IMR-90 (cell line): ENCODE data around the gene ATP9B. TPM values are rescaled to one million over a fixed set of nuclear protein-coding genes. Genes with fewer than 3 reads are reported as not detected.
A peak's percentile ranks its signal among the peaks of the same experiment; 100 is the strongest.

Experiments
- ATAC-seq: fragments of 200-7000 bp; cut with Tn5 transposase; 2 replicates; pipeline ENCODE4 v1.9.1; 2020; ENCODE audit warnings: low read depth, mild to moderate bottlenecking, moderate library complexity
- BruUV-seq: library from RNA; stranded (reverse); fragments of 400-500 nt; replicated peaks from 2 replicates; lab custom pipeline; 2021; lab: Mats Ljungman, UMichigan
- CTCF ChIA-PET: fragments of 300-600 bp; formaldehyde crosslinking; extraction: SDS; loops from one replicate; lab custom pipeline; 2021; ENCODE audit warnings: antibody characterized with exemption; lab: Yijun Ruan, JAX
- POLR2A ChIA-PET: fragments of 300-600 bp; sonication (Branson Sonifier 250); formaldehyde crosslinking; loops from one replicate; lab custom pipeline; 2022; ENCODE audit warnings: antibody characterized with exemption; ENCODE audit not compliant: unreplicated experiment; lab: Charles Lee
- DNase-seq: peaks from one replicate; pipeline ENCODE4 v3.0.0; 2013
- H2AFZ ChIP-seq: replicated peaks from 2 replicates; pipeline ENCODE3; 2013; ENCODE audit warnings: low read length, mild to moderate bottlenecking; ENCODE audit not compliant: poor library complexity
- H2AK5ac ChIP-seq: 2 replicates; pipeline ENCODE4 v1.6.1; 2013; ENCODE audit warnings: low read depth, low read length, inconsistent platforms
- H2AK9ac ChIP-seq: replicated peaks from 2 replicates; pipeline ENCODE3; 2013; ENCODE audit warnings: mild to moderate bottlenecking, low read depth, low read length, moderate library complexity; ENCODE audit not compliant: poor library complexity
- H2BK120ac ChIP-seq: 2 replicates; pipeline ENCODE4 v1.6.1; 2013; ENCODE audit warnings: low read depth, low read length, inconsistent platforms
- H2BK15ac ChIP-seq: 3 replicates; pipeline ENCODE4 v1.6.1; 2013; ENCODE audit warnings: low read depth, low read length, inconsistent platforms
- H2BK20ac ChIP-seq: 2 replicates; pipeline ENCODE4 v1.6.1; 2013; ENCODE audit warnings: low read depth, mild to moderate bottlenecking, inconsistent platforms, low read length, moderate library complexity
- H2BK5ac ChIP-seq: 2 replicates; pipeline ENCODE4 v1.6.1; 2013; ENCODE audit warnings: mild to moderate bottlenecking, low read depth, low read length, inconsistent platforms; ENCODE audit not compliant: poor library complexity, severe bottlenecking
- H3K14ac ChIP-seq: replicated peaks from 2 replicates; pipeline ENCODE4 v1.6.1; 2013; ENCODE audit warnings: low read depth, low read length, inconsistent platforms
- H3K18ac ChIP-seq: 2 replicates; pipeline ENCODE4 v1.6.1; 2013; ENCODE audit warnings: low read depth, low read length, control low read depth
- H3K23ac ChIP-seq: 2 replicates; pipeline ENCODE4 v1.6.1; 2013; ENCODE audit warnings: low read depth, low read length, inconsistent platforms
- H3K27ac ChIP-seq: 2 replicates; pipeline ENCODE4 v1.5.1; 2013; ENCODE audit warnings: mild to moderate bottlenecking, control low read depth, low read length; ENCODE audit not compliant: insufficient read depth
- H3K27me3 ChIP-seq: 2 replicates; pipeline ENCODE4 v1.6.1; 2013; ENCODE audit warnings: low read length; ENCODE audit not compliant: control insufficient read depth, insufficient read depth
- H3K36me3 ChIP-seq: 2 replicates; pipeline ENCODE4 v1.6.1; 2013; ENCODE audit warnings: low read length, mixed read lengths; ENCODE audit not compliant: control insufficient read depth, insufficient read depth
- H3K4ac ChIP-seq: 2 replicates; pipeline ENCODE4 v1.6.1; 2013; ENCODE audit warnings: low read depth, low read length, inconsistent platforms
- H3K4me1 ChIP-seq: 2 replicates; pipeline ENCODE4 v1.6.1; 2013; ENCODE audit warnings: low read length, mixed read lengths; ENCODE audit not compliant: control insufficient read depth, insufficient read depth
- H3K4me2 ChIP-seq: 2 replicates; pipeline ENCODE4 v1.6.1; 2013; ENCODE audit warnings: low read depth, mild to moderate bottlenecking, control low read depth, low read length, moderate library complexity
- H3K4me3 ChIP-seq: 2 replicates; pipeline ENCODE4 v1.5.1; 2013; ENCODE audit warnings: low read depth, mild to moderate bottlenecking, control low read depth, low read length, moderate library complexity; ENCODE audit not compliant: insufficient read depth
- H3K56ac ChIP-seq: 2 replicates; pipeline ENCODE4 v1.6.1; 2013; ENCODE audit warnings: low read length, inconsistent platforms; ENCODE audit not compliant: insufficient read depth; ENCODE audit errors: extremely low read depth
- H3K79me1 ChIP-seq, 2 experiments: 2 replicates each; pipeline ENCODE4 v1.6.1; 2013; ENCODE audit warnings: low read length in 2 of 2, inconsistent platforms in 1 of 2, low read depth in 1 of 2
- H3K9ac ChIP-seq: 2 replicates; pipeline ENCODE4 v1.6.1; 2013; ENCODE audit warnings: low read depth, low read length, control low read depth
- H3K9me1 ChIP-seq: 2 replicates; pipeline ENCODE4 v1.6.1; 2013; ENCODE audit warnings: low read length, inconsistent platforms; ENCODE audit not compliant: insufficient read depth
- H3K9me3 ChIP-seq: 2 replicates; pipeline ENCODE4 v1.6.1; 2013; ENCODE audit warnings: low read length; ENCODE audit not compliant: control insufficient read depth, insufficient read depth
- H4K20me1 ChIP-seq: 2 replicates; pipeline ENCODE4 v1.6.1; 2013; ENCODE audit warnings: low read length, inconsistent platforms; ENCODE audit not compliant: insufficient read depth
- H4K5ac ChIP-seq: 2 replicates; pipeline ENCODE4 v1.6.1; 2013; ENCODE audit warnings: mild to moderate bottlenecking, low read depth, low read length, control low read depth
- H4K8ac ChIP-seq, 2 experiments: 2 replicates each; pipeline ENCODE4 v1.6.1; 2013; ENCODE audit warnings: low read depth in 2 of 2, low read length in 2 of 2, control low read depth in 1 of 2, inconsistent platforms in 1 of 2
- H4K91ac ChIP-seq: 2 replicates; pipeline ENCODE4 v1.6.1; 2013; ENCODE audit warnings: low read depth, low read length, inconsistent platforms; ENCODE audit not compliant: insufficient read depth
- CEBPB ChIP-seq: IDR thresholded peaks from 2 replicates; pipeline ENCODE4 v1.6.1; 2012; ENCODE audit warnings: low read depth, low read length, improper control_type of control experiment
- CTCF ChIP-seq: conservative IDR thresholded peaks from 2 replicates; pipeline ENCODE4 v1.5.1; 2012; ENCODE audit warnings: mild to moderate bottlenecking, low read depth, low read length, improper control_type of control experiment
- USF2 ChIP-seq: fragments of 150-350 bp; IDR thresholded peaks from 2 replicates; pipeline ENCODE4 v1.6.1; 2017; ENCODE audit warnings: mild to moderate bottlenecking, antibody characterized with exemption, low read length, low read depth
- WGBS, 2 experiments: methylation state at CpG; one replicate each; pipeline versions ENCODE4 v1.1.5 to v1.1.7; 2013; ENCODE audit warnings: missing lambda C conversion rate in 2 of 2; ENCODE audit not compliant: insufficient read length in 1 of 2; ENCODE audit errors: extremely low coverage in 2 of 2; 5-methylcytosine and 5-hydroxymethylcytosine counted together
- dilution Hi-C: fragments of 300-500 bp; cut with HindIII; formaldehyde crosslinking; loops from one replicate; pipeline ENCODE4 v1.14.3; 2018; ENCODE audit warnings: low sequenced_read_pairs; ENCODE audit not compliant: unreplicated experiment
- in situ Hi-C: fragments of 300-500 bp; cut with MboI; formaldehyde crosslinking; loops from 3 replicates; pipeline ENCODE4 v1.14.3; 2019; ENCODE audit warnings: low sequenced_read_pairs, inconsistent platforms, mixed read lengths
- intact Hi-C: fragments of 100-400 bp; cut with micrococcal nuclease; formaldehyde crosslinking; loops from 2 replicates; pipeline ENCODE4 v1.10.0; 2022
- polyA plus RNA-seq, 3 experiments: library from polyadenylated mRNA; depleted of rRNA; stranded (reverse); fragments of >200 nt; gene quantifications; 2 replicates each; pipeline ENCODE4 v1.2.3, GENCODE V29; 2012; ENCODE audit warnings: low replicate concordance in 1 of 3
- total RNA-seq: library from RNA; depleted of rRNA; stranded (reverse); fragments of >200 nt; gene quantifications from 2 replicates; pipeline ENCODE4 v1.2.3, GENCODE V29; 2012

ATP9B gene
- total and polyA plus RNA-seq, 2 of the 4 experiments (the other 2 are of a cell fraction) = 11.0 to 11.5 TPM

- no peak overlapping the region for H4K91ac ChIP-seq
- no peaks in the 10 kb centered on the region; the same call in 1 of the 2 replicates for H3K9me1 ChIP-seq
- H2BK5ac ChIP-seq = no peak overlapping the region
- DNase-seq = peak; percentile 41
- no peak overlapping the region for H4K5ac ChIP-seq
- ChIA-PET CTCF (no interaction called here), POLR2A (no interaction called here)
- no peak overlapping the region for H2BK120ac ChIP-seq
- no peak overlapping the region for H3K4me3 ChIP-seq
- H3K4me2 ChIP-seq = no peak overlapping the region
- dilution Hi-C loops (no loop called here), intact Hi-C loops (loop anchor here (5.0 kb wide), 1 partner anchor 261 kb away; no protein-coding TSS in a partner anchor), in situ Hi-C loops (no loop called here)
- H3K4me1 ChIP-seq = no peaks in the 10 kb centered on the region
- H3K18ac ChIP-seq = no peak overlapping the region
- H2BK20ac ChIP-seq = no peak overlapping the region
- no peak for ATAC-seq
- H4K8ac ChIP-seq = no peak overlapping the region
- H2AK5ac ChIP-seq = no peak overlapping the region
- H3K36me3 ChIP-seq = no peaks in the 10 kb centered on the region
- H3K56ac ChIP-seq = no peak overlapping the region
- no peak overlapping the region for H3K9ac ChIP-seq
- H3K27ac ChIP-seq = no peak overlapping the region
- H2AFZ ChIP-seq = no peak overlapping the region
- H2BK15ac ChIP-seq = no peak overlapping the region
- H4K20me1 ChIP-seq = no peaks in the 10 kb centered on the region
- WGBS, 2 experiments = 71% methylated on average over 4 of the region's 9 CpGs; no CpG with 5 or more reads in 1 of the 2 experiments
- no peak overlapping the region for H3K4ac ChIP-seq
- H3K23ac ChIP-seq = no peak overlapping the region
- H3K27me3 ChIP-seq = no peaks in the 10 kb centered on the region
- no peak overlapping the region for H2AK9ac ChIP-seq
- BruUV-seq = no TSS peak
- peaks cover 0 to 2% of the 10 kb centered on the region in 2 experiments; a peak in 2 of 4 replicates for H3K79me1 ChIP-seq
- no peaks in the 10 kb centered on the region for H3K9me3 ChIP-seq
- TF ChIP-seq CEBPB = peak; percentile 52; the same call in 1 of the 2 replicates
- no peak for TF ChIP-seq USF2
- no peak for TF ChIP-seq CTCF
- no peak overlapping the region for H3K14ac ChIP-seq
These were observed 179.4 kb downstream of the ATP9B start for GRCh38 chr18:79248495-79249060.
